ENCODE results near the gene TSC22D1.

TSC22D1 gene

DNA sequence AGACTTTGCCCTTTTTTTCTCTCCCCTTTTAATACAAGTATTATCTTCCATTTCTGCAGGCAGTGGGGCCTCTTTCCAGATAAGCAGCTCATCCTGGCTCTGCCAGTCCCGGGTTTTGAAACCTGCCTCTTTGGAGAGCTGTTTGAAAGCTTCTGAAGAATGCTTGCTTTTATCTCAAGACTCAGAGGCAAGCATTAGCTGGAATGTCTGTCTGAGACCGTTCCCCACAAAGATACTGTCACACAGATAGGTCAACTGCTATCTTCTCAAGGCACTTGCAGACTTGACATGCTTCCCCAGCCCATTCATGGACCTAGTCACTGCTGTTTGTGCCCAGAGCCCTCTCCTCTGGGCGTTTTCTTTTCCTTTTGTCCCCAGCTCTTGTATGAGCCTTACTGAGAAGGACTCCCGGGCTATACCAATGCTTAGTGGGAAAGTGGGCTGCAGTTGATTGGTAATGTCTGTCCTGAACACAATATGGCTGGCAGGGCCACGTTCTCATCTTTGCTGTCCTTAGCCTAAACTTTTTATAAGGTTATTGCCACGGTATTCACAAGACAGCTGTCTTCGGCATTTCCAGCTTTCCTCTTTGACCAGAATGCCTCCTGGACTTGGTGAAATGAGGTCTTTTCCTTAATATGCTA, 189.1 kb downstream of the TSC22D1 start:
- no peak for DNase-seq (ENCODE audit: low read depth in 3 of 3, low spot score in 1 of 3)

DNA sequence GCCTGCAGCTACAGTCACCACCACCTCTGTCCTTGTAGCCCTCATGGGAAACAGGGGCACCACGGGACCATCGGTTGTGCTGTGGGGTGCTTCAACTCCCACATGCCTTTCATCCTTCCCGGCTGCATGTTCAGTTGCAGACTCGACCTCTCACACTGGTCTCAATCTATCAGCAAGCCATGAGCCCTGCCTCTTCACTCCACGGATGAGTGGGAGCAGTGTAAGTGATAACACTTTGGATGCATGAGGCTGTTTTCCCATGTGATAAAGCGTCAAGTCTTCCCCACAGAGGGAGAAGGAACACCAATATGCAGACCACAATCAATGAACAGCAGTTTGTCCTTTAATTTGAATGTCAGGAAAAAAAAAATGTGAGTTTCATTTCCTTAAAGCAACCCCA, 190.3 kb downstream of the TSC22D1 start:
- DNase-seq (ENCODE audit: low read depth in 3 of 3, low spot score in 1 of 3), result no peak

GRCh38 chr13:44385401-44385800, 190.7 kb downstream of the TSC22D1 start:
- DNase-seq (ENCODE audit: low read depth in 3 of 3, low spot score in 1 of 3), result no peak

DNA sequence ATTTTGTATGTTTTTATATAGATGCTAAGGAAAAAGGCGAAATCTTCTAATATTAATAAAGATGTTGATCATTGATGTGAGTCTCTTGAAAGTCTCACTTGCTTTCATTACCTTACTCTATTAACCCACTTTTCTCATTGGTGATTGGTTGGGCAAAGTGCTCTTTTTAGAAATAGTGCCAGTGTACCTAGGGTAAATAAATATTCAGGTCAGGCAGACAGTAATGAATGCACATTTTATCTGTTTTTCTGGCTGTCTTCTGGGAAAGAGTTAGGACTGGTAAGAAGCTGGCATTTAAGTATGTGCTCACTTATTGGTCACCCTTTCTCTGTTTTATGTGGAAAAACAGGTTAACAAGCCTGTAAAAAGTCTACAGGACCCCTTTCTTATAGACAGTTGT, 191.4 kb downstream of the TSC22D1 start:
- no peak for DNase-seq (ENCODE audit: low read depth in 3 of 3, low spot score in 1 of 3)

GRCh38 chr13:44383945-44384344, 192.2 kb downstream of the TSC22D1 start:
- DNase-seq (ENCODE audit: low read depth in 3 of 3, low spot score in 1 of 3), result no peak

- no peak for DNase-seq (ENCODE audit: low read depth in 3 of 3, low spot score in 1 of 3)
Observed at GRCh38 chr13:44382635-44383145, 193.4 kb downstream of the TSC22D1 start.
